Renal cortex interstitium (tissue), 11 donors: ENCODE measurements around the gene PARVB. TPM values are rescaled to one million over a fixed set of nuclear protein-coding genes. Genes with fewer than 3 reads are reported as not detected.

Experiments
- DNase-seq, 11 donors: peaks; one replicate each; pipeline ENCODE4 v3.0.0-alpha.2; 2013; ENCODE audit warnings: low read depth in 9 of 11, low spot score in 4 of 11; ENCODE audit errors: extremely low read depth in 1 of 11
- polyA plus RNA-seq, 3 donors: library from polyadenylated mRNA; unstranded; fragments of 120-200 nt; gene quantifications; one replicate each; pipeline ENCODE4 v1.2.1, GENCODE V29; 2013; ENCODE audit not compliant: insufficient read length in 3 of 3

PARVB gene
- polyA plus RNA-seq, 3 donors = 16.2 to 21.7 (median 20.2) TPM

DNA sequence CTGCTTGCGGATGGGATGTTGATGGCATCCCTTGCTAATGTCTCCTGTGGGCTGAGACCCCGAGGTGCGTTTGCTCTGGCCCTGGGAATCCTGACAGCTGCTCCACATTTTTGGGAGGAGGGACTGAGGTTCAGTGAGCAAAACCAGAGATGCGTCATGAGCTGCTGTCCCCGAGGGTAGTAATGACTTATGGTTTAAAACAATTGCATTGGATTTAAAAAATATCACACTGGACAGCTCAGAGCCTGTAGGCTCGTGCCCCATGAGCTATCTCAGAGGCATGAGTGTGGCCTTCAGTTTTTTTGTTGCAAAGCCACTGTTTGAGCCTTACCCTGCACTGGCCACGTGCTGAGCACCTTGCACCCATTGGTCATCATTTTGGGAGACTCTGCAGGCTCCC is 135.7 kb downstream of the PARVB start:
- no peak for DNase-seq

DNA sequence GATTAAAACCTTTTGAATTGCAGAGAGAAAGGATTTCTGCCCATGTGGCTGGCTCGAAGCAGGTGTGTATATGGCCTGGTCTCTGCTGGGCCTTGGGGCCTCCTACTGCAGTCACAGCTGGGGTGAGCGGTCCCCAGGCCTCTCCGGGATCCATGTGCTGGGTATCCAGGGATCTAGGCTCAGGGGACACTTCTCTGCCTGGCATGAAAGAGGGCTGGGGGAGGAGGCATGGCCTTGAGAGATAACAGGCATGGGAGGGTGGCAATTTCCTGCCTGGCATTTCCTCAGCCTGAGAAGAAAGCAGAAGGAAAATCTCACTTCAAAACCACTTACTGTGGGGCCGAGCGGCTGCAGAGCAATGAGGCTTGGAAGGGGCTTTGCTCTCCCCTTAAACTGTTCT is 136.3 kb downstream of the PARVB start:
- no peak for DNase-seq

DNA sequence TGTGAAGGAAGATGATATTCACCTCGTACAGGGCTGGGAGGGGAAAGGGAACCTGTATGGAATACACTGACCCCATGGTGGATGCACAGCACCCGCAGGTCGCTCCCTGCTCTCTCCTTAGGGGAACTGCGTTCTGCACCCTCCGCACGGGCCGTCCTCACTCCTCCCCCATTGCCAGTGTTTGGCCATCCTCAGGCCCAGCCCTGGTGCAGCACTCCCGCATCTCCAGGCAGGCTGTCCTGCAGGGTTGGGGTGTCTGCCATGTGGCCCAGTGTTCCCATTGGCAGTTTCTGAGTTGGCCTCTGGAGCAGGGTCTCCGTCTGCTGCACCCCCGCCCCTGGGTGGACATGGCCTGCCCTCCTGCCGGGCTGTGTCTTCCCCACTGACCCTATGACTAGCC is 137.6 kb downstream of the PARVB start:
- no peak for DNase-seq

DNA sequence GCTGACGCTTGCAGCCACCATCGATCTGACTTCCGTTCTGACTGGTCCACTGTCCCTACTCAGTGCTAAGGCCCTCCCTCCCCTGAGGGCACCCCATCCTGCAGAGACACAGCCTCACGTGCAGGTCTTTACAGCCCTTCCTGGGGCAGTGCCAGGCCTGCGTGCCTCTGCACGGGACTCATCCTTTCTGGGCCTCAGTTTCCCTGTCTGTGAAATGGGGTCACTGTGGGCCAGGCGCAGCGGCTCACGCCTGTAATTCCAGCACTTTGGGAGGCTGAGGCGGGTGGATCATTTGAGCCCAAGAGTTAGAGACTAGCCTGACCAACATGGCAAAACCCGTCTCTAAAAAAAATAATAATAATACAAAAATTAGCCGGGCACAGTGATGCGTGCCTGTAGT is 138.9 kb downstream of the PARVB start:
- DNase-seq = no peak

DNA sequence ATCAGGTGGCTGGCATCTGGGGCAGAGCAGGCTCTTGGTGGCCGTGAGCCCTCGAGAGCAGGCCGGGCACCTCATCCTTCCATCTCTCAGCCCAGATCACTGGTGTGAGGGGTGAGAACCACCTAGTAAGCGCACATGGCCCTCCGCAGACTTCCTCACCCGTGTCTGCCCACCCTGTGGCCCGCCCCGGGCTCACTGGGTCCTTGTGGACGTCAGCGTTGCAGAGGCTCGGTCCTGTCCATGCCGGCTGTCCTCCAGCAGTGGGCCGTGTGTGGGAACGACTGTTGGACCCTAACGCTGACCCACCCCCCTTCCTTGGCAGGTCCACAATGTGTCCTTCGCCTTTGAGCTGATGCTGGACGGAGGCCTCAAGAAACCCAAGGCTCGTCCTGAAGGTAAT is 139.4 kb downstream of the PARVB start:
- DNase-seq = no peak

DNA sequence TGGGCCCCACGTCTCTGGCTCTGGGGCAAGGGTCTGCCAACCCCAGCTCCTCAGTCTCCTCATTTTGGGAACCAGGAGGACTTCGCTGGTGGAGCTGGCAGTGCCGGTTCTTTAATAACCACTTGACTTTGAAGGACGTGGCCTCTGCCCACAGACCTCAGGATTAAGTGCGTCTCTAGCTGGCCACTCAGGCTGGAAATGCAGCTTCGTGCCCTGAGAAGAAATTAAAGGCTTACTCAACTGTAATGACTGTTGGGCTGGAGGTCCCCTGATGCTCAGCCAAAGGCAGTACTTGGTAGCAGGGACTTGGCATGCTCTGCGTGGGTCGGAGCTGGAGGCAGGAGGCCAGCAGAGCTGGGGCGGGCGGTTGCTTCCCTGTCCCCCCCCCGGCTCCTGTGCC is 139.9 kb downstream of the PARVB start:
- DNase-seq = no peak

DNA sequence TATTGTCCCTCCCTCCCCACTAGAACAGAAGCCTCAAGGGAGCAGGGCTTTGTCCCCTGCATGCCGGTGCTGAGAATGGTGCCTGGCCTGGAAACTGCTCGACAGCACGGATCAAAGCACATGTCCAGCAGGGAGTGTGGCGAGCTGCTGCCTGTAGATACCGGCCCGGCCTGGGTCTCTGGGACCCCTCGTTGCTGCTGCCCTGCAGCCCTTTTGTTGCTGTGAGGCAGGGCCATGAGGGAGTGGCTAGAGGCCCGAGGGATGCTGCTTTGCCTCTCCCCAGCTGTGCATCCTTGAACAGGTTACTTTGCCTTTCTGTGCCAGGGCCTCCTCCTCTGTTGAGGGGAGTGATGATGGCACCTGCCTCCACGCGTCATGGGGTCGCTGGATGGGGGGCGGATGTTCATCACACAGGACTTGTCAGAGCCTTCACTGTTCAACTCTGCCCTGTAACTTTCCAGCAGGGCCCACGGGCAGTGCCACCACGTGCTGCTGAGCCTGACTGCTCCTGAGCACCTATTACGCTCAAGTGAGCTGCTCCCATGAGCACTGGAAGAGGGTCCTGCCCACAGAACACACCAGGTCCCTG is 141.3 kb downstream of the PARVB start:
- DNase-seq = no peak

DNA sequence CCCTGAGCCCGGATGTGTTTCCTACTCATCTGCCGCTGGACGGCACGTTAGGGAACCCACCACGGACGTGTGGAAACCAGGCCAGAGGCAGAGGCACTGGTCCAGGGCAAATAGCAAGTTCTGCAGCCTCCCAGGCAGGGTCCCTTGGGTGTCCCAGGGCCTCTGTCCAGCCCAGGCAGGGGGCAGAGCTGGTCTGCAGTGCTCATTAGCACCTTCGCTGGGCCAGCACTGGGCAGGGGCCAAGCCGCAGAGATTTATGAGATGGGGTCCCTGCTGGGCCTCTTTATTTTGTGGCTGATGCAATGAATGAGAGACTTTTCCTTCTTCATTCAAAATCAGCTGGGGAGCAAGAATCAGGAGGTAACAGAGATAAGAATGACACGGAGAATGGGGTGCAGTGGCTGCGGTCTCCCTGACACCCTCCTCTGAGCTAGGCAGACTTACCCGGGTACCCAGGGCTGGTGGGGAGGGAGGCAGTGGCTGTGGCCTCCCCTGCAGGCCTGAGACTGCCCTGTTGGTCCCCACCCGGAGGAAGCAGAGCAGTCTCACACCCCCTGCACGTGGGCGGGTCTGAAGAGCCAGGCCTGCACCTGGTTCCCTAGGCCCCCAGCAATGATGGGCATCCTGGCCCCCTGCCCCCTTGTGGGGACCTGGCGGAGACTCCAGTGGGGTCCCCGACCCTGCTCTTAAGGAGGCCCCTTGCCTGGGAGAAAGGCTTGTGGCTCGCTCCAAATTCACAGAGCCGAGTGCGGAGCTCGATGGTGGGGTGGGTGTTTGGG is 142.6 kb downstream of the PARVB start:
- no peak for DNase-seq

DNA sequence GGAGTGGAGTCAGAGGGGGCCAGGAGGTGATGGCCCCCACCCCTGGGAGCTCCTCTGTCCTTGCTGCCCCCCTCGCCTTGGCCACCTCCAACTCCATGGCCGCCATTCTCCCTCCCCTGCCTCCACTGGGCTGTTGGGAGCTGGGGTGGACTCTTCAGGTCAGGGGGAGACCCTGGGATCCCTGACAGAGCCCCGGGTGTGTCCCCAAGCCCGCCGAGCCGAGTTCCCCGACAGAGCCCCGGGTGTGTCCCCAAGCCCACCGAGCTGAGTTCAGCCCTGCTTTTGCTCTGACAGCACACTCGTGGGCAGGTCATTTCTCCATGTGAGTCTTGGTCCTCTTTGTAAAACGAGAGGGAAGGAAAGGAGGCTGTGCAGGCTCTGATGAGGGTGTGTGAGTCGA is 143.4 kb downstream of the PARVB start:
- no peak for DNase-seq

DNA sequence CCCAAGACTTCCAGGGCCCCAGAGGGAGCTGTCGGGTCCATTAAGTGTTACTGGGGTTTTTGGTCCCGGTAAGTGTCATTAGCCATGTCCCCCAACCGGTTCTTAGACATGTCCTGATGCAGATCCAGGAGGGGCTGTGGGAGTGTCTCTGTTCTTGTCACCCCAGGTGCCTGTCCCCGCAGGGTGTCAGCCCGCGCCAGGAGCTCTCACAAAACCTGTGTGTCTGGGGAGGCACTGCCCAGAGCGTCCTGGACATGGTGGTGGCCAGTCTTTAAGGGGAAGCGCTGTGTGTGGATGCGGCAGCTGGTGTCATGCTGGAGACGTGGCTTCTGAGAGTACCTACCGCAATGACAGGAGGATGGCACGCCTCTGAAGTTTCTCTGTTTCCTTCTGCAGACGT is 144.1 kb downstream of the PARVB start:
- DNase-seq = no peak

DNA sequence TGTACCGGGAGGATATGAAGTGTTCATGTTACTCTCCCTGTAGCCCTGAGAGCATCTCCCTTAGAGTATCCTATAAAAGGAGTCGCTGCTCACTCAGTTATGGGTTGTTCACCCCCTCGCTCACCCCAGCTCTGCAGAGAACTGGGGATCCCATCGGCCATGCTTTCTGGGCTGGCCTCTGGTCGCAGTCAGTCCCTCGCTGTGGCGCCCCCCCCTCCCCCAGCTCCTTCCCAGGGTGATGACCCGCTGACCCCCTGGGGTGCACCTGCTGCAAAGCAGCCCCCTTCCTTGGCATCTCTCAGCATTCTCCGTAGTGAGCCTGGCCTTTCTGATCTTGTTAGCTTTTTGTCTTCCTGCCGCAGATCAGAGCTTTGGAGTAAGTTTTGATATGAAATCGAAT is 146.4 kb downstream of the PARVB start:
- DNase-seq = no peak

DNA sequence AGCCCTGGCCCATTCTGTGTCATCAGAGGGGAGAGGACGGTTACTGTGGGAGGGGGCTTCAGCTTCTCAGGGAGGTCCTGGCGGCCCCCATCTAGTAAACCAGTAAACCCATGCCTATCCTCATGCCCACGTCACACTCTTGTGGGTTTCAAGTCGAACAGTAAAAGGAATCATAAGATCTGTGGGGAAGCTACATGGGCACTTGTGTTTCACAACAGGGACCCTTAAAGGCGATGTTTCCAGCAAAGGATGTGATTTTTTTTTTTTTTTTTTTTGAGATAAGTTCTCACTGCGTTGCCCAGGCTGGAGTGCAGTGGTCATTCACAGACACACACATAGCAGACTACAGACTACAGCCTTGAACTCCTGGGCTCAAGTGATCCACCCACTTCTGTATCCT is 147.5 kb downstream of the PARVB start:
- no peak for DNase-seq

DNA sequence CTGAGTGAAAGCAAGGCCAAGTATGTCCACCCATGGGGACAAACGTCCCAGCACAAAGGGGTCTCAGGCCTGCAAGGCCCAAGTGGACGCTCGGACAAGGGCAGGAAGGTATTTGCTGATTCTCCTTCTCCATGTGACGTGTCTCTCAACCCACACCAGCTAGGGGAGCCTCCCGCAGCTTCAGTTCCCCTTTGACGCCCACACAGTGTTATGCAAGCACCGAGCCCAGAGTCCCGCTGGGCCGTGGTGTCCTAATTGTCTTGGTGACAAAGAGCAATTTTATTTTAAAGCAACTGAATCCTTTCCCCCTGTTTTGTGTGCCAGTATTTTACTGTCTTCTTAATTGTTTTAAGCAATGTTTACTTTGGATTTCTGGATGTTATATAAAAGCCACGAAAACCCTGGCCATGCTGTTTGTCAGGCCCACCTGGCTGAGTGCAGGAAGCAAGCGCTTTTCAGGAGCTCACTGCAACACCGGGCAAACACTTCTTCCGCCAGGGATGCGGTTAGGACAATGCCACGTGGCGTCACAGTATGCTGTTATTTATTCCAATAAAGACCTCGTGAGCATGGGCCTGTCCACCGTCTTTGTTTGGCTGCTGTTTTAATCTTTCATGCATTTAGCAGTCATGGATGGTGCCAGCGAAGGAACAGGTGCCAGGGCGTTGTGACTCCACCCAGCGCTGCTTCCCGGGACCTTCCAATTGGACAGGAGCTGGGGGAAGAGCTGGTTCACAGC is 148.4 kb downstream of the PARVB start:
- DNase-seq = no peak

DNA sequence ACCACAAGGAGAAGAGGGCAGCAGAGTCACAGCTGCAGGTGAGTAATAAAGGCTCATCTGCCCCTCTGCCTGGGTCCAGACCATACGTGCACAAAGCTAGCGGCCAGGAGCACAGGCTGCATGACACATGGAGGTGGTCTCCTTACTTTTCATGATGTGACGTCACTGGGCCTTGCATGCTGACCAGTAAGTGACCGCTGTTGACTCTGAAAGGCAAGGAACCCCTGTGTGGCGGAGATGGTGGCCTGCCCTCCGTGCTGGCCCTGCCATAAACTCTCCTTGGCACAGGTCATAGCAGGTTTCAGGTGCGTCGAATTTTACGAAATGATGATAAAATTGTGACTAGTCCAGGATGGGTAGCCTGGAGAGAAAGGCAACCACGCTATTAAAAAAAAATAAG is 149.1 kb downstream of the PARVB start:
- DNase-seq = no peak

DNA sequence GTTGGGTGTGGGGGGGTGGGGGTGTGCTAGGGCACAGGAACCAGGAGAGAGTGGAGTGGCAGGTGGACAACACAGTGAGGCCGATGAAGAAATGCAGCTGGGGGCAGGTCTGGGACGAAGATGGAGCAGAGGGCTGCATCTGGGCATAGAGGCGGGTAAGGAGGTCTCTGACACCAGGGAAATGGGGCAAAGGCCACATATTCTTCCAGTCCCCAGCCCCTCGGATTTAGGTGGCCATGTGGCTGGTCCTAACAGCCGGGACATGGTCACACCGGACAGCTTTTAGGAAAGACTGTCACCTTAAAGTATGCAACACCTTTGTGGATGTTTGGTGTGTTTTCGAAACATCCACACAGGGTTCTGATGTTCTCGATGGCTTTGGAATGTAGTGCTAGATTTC is 151.6 kb downstream of the PARVB start:
- no peak for DNase-seq

DNA sequence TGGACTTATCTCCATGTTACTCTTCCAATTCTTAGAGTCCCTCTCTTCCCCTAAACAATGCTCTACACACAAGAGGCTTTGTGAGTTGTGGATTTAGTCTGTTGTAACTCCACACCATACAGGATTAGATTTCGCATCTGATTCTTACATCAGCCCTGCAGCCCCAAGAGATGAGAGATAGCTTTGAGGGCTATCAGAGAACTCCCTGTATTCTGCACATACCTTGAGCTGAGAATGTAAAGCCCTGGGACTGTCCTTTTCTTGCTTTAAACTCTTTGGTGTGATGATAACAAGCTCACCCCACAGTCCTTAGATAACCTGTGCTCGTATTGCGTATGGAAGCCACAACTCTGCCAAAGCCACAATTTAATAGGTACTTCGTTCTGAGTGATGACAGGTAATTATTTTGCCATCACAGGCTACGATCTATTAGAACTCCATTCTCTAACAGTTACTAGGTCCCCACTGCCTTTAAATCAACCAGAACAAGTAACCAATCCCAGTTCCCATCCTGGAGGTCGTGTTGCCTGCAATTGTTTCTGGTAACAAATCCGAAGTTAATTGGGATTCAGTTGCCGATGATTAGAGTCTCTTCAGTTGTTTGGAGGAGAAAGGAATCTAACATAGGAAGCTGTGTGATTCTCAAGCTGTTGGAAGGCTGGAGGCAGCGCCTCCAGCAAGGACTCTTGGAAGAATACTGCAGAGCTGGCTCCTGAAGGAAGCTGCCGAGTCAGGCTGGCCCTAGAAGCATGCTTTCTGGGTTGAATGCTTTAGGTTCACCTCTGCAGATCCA is 155.3 kb downstream of the PARVB start:
- DNase-seq = no peak

DNA sequence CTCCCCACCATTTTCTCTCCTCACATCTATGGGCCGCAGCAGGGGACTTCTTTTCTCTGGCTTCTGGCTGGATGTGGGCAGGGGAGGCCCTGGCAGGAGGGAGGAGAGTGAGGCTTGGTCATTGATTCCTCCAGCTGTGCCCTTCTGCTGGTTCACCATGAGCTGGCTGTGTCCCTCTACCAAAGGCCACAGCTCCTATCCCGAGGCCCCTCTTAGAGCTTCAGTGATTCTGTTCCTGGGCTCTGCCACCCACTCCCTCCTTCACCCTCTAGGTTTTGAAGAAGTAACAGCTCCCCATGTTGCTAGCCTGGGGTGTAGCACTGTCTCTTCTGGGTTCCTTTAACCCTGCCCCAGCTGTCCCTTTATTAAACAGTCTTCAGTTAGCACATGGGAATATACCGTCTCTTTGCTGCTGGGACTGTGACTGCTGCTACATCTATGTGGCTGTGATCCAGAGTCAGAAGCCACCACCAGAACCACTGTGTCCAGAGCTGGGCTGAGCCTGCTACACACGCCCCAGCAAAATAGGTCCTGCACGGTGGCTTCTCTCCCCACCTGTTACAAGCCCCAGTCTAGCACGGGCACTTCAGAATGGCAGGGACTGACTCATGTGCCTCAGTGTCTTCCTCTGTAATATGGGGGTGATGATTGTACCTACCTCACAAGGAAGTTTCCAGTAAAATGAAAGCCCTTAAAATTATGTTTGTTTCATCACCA is 156.0 kb downstream of the PARVB start:
- no peak for DNase-seq

DNA sequence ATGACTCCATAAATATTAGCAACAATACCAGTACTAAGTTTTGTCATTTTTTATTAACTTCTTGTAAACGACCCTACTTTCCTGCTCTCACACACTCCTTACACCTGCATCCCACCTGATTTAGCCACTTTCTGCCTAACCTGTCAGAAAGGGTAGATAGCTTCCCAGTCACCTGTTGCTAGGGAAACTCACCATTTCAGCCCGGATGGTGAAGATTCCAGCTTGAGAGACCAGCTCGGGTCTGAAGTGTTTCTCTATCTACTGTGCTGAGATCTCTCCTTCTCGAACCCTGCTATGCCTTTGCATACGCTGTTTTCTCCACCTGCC is 156.6 kb downstream of the PARVB start, which contains the start of gene PARVG:
TSS of gene PARVG (plus strand) at position 220 of the 327 bp plus-strand sequence. CDS start 2,405 bp downstream, outside the sequence.
- DNase-seq = no peak
